H1 (cell line): ENCODE data around the gene LCLAT1. TPM values are rescaled to one million over a fixed set of nuclear protein-coding genes. Genes with fewer than 3 reads are reported as not detected.

ENCODE experiments used
- CHD7 ChIP-seq: fragments of 300-600 bp; sonication (generic); IDR thresholded peaks from 2 replicates; pipeline ENCODE4 v1.7.1; 2012; ENCODE audit warnings: low read length, moderate library complexity, mild to moderate bottlenecking, inconsistent platforms; ENCODE audit not compliant: insufficient replicate concordance
- CREB1 ChIP-seq: IDR thresholded peaks from 2 replicates; pipeline ENCODE4 v1.6.1; 2012; ENCODE audit warnings: inconsistent platforms
- RXRA ChIP-seq: IDR thresholded peaks from 2 replicates; pipeline ENCODE4 v1.6.1; 2011; ENCODE audit warnings: low read depth, mild to moderate bottlenecking, low read length, moderate library complexity; ENCODE audit not compliant: insufficient read depth
- SIX5 ChIP-seq: IDR thresholded peaks from 2 replicates; pipeline ENCODE4 v1.6.1; 2011; ENCODE audit warnings: mild to moderate bottlenecking, low read depth, low read length
- polyA plus RNA-seq, 7 experiments: library from polyadenylated mRNA; depleted of rRNA in 3 of 7; stranded (reverse) in 5 of 7; unstranded in 2 of 7; fragments of >200 nt in 5 of 7; fragments of 200-250 nt in 2 of 7; gene quantifications; 1 replicate in 5 of 7; 2 replicates in 1 of 7; 4 replicates in 1 of 7; pipeline versions ENCODE4 v1.2.1 to v1.2.3, GENCODE V29; 2011 to 2013; ENCODE audit warnings: missing spikeins in 2 of 7, mixed read lengths in 2 of 7
- total RNA-seq: library from RNA; stranded (reverse); fragmentation: NEBNext Ultra II Directional; extraction: Animal tissue kit (Norgen Biotek cat#: 25700); gene quantifications from 2 replicates; pipeline ENCODE4 v1.2.1, GENCODE V29; 2021

LCLAT1 gene
- total and polyA plus RNA-seq, 2 of the 8 experiments (the other 6 are each of a cell fraction or from before 2014, with no cell fraction given): 7.6 to 22.0 TPM

- TF ChIP-seq CHD7 (no peak), SIX5 (no peak), RXRA (no peak), CREB1 (no peak)
Measured at GRCh38 chr2:30649828-30650227, 202.8 kb downstream of the LCLAT1 start (continued).
